Dedifferentiated amniotic fluid mesenchymal stem cell (primary cell): ENCODE measurements around the gene DNAI1.
A peak's percentile ranks its signal among the peaks of the same experiment; 100 is the strongest.

ENCODE experiments used
- DNase-seq: peaks from one replicate; pipeline ENCODE4 v3.0.0-alpha.2; 2016; ENCODE audit errors: extremely low spot score

The DNAI1 gene

DNA sequence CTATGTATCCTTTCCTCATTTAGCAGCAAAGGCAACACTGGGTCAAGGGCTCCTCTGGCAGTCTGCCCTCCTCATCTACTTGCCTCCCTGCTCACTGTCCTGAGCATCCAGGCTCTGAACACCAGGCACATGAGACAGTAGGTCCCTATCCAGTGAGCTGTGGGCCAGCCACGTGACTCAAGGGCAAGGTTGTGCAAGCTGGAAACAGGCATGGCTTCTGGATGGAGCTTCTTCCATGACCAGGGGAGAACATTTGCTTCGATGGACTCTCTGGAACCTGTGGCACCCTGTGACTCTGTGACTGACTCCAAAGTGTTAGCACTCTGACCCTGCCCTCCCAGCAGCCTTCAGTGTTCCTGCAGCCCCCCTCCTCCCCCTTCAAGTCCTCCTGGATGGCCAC, 33.0 kb downstream of the DNAI1 start:
- DNase-seq: no peak

DNA sequence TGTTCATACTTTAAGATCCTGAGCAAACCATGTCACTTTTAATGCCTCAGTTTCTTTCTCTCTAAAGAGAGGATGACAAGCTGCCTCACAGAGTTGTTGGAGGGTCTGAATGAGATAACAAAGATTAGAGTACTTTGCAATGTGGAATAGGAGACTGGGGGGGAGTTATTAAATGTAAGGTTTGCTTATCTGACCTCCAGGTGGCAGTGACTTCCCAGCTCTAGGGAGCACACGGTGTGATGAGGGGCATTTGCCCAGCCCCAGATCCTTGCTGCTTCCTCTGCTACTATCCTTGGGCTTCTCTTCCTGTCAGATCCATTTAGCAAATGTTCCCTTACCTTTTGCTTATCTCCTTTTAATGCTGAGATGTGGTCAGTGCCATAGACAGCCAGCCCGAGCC, 33.4 kb downstream of the DNAI1 start:
- no peak for DNase-seq

DNA sequence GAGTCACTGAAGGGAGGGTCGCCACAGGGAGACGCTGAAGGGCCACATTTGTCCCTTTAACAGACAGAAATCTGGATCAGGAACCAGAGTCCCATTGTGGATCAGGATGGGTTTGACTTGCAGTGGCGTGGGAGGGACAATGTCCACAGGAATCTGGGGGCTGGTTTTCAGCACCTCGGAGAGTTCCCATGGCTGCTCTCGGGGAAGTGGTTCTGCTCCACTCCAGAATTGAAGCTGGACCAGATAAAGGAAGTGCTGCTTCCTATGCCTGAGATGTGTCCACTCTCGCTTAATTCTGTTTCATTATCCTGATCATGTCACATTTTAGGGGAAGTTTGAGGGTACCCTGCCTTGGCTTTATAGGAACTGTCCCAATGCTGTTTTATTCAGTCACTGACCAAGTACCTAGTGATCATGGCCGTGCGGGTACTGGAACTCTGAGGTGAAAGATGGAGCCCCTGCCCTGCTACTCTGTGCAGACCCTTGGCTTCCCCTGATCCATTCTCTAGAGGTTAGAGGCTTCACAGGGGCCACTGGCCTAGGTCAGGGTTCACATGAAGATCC, 35.4 kb downstream of the DNAI1 start:
- no peak for DNase-seq

DNA sequence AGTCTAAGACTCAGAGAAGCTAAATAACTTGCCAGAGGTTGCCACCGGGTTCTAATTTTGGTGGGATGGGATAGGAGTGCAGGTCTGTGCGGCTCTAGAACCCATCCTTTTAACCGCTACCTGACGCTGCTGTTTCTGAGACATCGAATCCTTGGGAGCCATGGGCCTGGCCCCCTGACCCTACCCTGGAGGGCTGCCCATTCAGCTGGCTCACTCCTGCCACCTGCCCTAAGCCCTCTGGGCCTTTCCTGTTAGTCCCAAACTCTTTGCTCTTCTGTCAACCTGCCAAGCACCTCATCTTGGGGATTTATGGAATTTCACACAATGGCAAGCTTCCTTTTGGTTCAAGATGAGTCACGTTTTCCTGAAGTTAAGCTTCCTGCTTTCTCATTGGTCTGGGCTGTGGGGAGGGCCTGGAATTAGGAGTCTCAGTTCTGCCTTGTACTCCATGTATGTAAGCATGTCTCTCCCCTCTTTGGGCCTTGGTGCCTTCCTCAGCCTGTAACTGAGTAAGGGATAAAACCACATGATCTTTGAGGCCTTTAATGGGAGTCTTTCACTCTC, 37.6 kb downstream of the DNAI1 start:
- DNase-seq: no peak

DNA sequence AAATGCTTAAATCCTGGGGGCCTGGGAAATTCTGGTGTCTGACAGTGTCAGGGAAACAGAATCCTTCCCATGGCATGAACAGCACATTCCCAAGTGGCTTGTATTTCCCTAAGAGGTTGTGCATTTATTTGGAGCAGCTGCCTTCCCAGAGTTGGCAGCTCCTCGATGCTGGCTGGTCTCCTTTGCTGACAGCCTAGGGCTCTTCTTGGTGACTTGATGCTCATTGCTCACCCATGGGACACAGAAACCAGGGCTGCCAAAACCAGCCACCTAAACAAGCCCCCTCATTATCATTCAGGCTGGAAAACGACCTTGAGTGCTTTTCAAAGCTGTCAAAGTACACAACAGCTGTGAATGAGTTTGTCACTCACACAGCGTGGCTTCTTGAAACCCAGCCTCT, 39.9 kb downstream of the DNAI1 start:
- no peak for DNase-seq

DNA sequence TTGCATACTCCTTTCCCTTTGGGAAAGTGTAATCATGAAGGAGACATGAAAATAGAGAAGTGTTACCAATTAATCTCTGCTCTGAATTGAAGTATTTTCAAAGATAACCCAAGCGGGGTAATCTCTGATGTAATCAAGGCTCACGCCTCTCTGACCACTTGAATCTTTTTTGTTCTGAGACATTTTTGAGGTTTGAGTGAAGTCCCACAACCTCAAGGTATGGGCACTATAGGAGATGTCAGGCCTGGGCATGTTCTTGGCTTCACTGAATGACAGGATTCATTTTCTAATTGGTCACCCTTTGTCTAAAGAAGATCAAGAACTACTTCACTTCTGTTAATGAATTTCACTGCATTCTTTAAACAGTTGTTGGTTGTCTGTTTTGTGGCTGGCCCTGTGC, 40.5 kb downstream of the DNAI1 start:
- no peak for DNase-seq

DNA sequence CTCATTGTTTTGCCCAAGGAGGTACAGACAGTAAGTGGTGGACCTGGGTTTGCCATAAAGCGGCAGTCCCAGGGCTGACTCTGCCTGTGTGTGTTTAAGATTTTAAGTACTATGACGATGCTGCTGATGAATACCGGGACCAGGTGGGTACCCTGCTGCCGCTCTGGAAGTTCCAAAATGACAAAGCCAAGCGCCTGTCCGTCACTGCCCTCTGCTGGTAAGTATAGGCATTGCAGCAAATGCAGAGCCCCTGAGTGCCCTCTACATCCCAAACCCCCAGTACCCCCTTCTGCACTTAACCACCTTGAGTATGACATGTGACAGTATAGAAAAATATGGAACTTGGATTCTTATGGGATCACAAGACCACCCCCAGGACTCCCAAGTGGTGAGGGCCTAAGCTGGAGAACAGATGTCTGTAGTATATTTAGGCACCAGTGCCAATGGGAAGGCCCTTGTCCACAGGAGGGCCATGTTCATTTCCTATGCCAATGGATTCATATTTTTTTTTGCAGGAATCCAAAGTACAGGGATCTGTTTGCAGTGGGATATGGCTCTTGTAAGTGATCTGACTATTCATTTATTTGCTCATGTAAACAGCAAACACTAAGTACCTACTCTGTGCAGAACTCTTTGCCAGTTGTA, 42.1 kb downstream of the DNAI1 start:
- DNase-seq: peak; percentile 18

DNA sequence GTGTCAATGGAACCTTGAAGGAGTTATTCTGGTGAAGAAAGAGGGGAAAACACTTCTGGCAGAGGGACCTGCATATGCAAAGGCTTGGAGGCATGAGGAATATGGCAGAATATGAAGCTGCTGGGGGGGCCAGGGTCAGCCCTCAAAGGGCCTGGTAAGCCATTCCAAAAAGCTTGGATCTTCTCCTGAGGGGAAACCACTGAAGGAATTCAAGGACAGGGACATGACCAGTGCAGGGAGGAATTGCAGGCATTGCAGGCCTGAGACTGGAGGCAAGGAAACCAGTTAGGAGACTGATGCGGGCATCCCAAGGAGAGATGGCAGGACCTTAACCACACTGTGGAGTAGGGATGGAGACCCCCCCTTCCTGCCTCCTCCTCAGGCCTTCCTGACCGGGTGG, 42.8 kb downstream of the DNAI1 start:
- DNase-seq: no peak

DNA sequence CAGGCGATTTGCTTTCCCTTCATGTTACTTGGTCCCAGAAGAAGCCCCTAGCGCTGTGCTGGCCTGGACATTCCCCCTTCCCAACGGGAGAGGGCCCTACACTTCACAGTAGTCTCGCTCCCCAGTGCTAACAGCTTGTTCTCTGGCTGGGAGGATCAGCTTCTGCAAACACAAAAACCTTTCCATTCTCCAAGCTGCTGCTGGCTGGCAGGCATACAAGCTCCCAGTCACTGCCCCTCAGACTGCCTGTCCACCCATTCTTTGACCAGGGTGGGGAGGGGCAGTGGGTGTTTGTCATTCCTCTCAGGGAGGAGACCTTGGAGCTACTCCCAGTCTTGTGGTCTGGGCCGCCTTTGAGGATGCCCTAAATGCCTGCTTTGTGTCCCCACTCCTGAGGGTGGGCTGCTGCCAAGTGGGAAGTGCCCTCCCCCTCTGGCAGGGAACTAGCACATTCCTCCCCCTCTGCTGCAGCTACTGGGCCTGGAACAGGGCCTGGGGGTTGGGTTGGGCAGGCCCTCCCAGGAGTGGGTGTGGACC, 43.4 kb downstream of the DNAI1 start:
- peak; percentile 69 for DNase-seq

DNA sequence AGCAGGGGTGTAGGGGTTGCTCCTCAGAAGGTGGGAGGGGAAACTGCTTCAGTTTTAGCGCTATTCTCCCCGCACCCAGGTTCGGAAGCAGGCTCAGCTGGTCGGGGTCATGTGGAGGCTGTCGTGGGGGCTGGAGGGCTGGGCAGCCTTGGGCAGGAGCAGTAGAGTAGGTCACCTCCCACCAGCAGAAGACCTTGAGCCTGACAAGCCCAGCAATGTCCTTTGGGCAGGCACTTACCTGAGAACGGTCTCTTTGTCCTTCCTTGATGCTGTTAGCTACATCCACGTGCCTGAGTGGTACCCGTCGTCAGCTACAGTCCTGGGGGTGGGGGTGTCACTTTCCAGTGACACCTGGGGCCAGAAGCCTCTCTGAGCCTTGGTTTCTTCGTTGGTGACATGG, 43.9 kb downstream of the DNAI1 start:
- DNase-seq: no peak

DNA sequence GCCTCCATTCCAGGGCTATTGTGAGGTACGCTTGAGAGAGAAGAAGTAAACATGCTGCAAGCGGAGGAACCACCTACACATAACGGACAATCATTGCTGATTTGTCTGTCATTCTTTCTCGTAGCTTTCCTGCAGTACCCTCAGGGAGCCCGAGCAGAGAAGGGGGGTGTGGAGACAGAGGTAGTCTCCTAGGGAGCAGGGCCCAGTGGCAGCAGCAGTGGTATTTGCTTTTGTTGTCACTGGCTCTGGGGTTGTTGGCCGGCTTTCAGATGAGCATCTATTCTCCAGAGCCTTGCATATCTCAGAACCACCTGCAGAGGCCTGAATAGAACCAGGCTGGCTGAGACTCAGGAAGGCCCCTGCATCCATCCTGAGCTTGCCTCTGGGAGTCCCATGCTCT, 44.3 kb downstream of the DNAI1 start:
- DNase-seq: no peak

DNA sequence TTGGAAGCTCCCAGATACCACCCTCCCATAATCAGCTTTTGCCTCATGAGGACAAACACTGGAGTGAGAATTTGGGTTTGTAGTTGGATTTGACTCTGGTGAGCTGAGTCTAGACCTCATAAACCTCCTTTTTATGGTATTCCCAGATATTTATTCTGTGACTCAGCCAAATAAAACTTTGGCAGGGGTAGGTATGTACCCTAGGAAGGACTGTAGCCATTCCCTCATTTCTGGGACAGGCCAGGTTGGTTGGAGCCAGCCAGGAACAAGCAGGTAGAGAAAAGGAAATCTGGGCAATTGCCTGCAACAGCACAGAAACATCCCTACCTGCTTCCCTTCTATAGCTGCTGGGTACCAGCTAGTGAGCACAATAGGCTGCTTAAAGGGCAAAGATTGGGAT, 44.8 kb downstream of the DNAI1 start:
- DNase-seq: no peak

DNA sequence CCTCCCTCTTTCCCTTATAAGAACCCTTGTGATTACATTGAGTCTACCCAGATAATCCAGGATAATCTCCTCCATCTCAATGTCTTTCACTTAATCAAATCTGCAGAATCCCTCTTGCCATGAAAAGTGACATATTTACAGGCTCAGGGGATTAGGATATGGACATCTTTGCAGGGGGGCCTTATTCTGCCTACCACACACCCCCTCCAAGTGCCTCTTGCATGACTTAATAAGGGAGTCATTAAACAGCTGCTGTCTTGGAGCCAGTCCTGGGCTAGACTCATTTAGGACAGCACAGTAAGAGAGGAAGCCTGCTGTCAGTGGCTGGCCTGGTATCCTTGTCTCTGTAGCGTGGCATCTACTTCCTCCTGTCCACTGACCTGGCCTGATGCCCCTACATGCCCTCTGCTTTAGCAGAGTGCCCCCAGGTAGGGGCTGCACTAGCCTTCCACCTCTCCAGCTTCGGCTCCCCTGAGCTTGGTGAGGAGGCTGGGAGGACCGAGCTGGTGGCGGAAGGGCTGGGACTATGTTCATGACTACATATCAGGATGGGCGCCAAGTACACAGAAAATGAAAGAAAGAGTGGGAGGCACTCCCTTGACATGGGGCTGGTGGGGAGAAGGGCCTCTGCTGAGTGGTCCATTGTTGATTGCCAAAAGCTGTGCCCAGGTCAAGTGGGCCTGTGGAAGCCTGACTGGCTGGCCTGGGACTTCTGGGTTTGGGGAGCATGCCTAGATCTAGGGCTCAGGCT, 46.9 kb downstream of the DNAI1 start:
- no peak for DNase-seq

DNA sequence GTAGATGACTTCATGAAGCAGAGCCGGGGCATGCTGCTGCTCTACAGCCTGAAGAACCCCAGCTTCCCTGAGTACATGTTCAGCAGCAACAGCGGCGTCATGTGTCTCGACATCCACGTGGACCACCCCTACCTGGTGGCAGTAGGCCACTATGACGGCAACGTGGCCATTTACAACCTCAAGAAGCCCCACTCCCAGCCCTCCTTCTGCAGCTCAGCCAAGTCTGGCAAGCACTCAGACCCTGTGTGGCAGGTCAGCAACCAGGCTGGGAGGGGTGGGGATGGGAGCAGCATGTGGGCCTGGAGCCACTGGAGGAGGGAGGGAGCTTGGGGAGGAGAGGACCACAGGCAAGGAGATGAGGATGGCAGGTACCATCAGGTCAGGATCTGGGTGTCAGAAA, 48.0 kb downstream of the DNAI1 start:
- no peak for DNase-seq

DNA sequence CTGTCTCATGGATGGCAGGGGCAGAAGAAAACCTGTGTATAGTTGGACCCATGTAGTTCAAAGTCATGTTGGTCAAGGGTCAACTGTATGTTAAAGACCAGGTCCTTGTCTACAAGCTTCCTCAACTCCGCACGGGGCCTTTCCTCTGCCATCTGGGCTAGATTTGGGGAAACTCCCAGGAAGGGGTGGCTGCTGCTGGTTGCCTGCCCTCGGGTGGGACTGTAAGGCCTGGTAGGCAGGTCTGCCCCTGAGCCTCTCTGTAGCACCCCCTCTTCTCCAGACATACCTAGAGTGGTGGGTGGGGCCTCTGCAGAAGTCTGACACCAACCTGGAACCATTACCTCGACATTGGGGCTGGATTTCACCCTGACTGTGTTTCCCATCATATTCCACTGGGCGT, 49.0 kb downstream of the DNAI1 start:
- DNase-seq: no peak

DNA sequence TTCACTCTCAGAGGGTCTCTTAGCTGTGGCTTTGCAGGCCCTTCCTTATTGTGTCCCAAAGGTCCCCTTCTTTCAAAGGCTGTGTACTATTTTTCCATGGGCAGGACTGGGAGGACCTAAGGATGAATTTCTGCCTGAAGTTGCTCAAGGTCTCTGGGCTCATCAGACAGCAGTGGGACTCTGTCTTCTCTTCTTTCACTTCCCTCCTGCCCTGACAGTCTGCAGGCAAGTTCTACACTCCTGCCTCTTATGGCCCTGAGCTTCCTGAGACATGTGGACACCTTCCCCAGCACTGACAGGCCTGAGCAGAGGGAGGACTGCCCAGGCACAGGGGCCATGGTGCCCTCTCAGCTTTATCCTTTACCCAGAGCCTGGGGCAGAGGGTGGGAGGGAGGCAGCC, 49.4 kb downstream of the DNAI1 start:
- DNase-seq: no peak

DNA sequence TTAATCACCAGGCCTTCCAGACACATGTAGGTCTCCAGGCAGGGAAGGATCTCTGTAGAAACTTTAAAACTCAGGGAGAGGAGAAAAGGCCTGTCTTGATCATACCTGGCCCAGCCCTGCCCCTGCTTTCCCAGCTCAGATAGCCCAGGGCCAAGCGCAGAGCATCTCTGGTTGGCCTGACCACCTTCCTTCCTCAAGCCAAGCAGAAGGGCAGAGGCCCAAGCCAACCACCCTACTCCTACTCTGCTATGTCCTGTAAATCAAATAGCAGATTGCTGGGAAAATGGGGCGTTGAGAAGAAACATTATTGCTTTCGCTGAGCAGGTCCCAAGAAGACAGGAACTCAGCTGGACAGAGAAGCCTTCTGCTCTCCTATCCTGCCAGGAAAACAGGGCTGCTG, 49.9 kb downstream of the DNAI1 start:
- no peak for DNase-seq

DNA sequence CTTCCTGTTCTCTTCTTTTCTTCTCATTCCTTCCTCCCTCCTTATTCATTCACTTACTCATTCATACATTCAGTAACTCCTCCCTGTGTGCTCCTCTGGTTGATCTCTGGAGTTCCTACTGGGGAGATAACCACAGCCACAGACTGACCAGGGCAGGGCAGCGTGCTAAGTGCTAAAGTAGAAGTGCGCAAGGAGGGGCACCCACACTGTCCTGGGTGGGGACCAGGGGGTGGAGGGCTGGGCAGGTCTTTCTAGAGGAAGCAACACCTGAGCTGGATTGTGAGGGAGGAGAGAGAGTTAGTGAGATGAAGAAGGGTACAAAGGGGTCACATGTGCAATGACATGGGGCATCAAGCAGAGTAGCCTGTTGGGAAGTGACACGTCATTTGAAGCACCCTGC, 50.3 kb downstream of the DNAI1 start:
- no peak for DNase-seq

DNA sequence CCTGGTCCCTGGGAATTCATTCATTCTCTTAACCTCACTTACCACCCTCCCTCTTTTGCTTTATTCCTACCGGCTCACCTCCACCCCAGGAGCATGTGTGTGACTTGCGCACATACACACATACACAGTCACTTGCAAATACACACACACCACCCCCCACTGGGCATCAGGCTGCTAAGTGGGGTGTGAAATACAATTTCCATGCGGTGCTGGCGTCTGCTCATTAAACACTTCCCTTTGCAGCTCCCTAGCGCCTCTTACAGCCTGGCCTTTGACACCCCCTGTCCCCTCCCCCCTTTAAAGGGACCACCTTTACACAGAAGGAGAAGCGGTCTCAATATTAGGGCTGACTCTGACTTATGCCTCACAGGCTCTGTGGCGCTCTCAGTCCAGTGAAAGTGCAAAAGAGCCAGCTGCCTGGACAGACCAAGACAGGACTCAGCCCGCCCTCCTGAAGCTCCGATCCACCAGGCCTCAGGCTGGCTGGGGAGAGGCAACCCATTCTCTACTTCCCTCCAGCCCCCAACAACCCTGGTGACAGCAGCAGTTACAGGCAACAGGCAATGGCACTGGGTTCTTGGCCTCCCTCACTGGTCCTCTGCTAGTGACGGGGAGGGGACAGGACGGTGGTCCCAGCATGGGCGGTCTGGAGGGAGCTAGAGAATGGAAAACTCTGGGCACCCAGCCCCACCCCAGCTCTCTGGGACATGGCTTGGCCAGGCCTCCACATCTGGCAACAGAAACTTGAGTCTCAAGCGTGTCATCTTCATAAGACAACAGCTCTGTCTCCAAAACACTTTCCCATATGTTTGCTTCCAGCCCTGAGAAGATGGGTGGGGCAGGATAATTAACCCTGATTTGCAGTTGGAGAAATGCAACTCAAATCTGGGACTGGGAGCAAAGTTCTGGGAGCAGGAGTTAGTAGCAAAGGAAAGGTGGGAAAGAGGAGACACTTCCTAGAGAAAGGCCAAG, 52.2 kb downstream of the DNAI1 start:
- DNase-seq: no peak

DNA sequence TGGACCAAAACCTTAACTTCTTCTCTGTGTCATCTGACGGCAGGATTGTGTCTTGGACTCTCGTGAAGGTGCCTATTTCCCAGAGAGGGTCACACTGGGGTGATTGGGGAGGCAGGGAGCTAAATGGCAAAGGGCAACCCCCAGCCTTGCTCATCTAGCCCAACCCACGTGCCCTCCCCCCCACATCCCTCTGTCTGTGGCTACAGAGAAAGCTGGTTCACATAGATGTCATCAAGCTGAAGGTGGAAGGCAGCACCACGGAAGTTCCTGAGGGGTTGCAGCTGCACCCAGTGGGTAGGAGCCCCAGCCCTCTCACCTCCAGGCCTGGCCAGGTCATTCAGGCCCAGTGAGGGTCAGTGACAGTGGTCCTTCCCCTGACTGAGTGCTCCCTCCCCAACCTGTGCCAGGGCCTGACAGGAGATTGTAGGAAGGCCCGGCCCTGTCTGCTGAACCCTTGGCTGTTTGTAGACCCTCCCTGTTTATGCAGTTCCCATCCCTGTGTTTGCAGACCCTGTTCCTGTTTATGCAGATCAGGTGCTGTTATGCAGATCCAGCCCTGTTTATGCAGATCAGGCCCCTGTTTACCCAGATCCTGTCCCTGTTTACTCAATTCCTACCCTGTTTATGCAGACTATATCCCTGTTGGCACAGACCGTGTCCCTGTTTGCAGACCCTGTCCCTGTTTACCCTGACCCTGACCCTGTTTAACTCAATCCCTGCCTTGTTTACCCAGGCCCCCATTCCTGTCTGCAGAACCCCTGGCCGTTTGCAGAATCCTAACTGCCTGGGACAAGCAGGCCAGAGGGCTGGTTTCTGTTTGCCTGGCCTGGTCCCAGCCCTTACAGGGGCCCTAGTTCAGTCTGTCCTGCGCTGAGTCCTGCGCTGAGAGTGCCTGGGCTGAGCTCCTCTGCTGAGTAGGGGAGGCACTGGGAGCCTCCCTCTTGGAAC, 53.8 kb downstream of the DNAI1 start:
- no peak for DNase-seq
